Erythroblast (primary cell): Measurements from ENCODE around the gene GHRH.

Experiments
- GATA1 ChIP-seq: IDR thresholded peaks from 2 replicates; pipeline ENCODE4 v1.6.1; 2011; ENCODE audit warnings: low read depth, mild to moderate bottlenecking, control low read depth, low read length, moderate library complexity
- POLR2A ChIP-seq: IDR thresholded peaks from 2 replicates; pipeline ENCODE4 v1.6.1; 2011; ENCODE audit warnings: mild to moderate bottlenecking, low read length

- TF ChIP-seq POLR2A (no peak), GATA1 (no peak)
Observed at GRCh38 chr20:37256286-37256685, 5.3 kb downstream of the GHRH start.
